Vagina (tissue), 2 donors: ENCODE measurements around the gene PLXNA1.

ENCODE experiments used
- POLR2A ChIP-seq, 2 donors: fragments of 450-650 bp; IDR thresholded peaks; one replicate each; pipeline ENCODE4 v1.6.1; 2017; ENCODE audit warnings: antibody characterized with exemption in 2 of 2, mild to moderate bottlenecking in 2 of 2, moderate library complexity in 2 of 2
- POLR2AphosphoS5 ChIP-seq, 2 donors: sonication (generic); formaldehyde crosslinking; IDR thresholded peaks; one replicate each; pipeline ENCODE4 v1.9.0; 2017; ENCODE audit warnings: antibody characterized with exemption in 2 of 2, mild to moderate bottlenecking in 2 of 2, low read depth in 1 of 2; ENCODE audit not compliant: insufficient read depth in 1 of 2
- TF ChIP-seq, protein P1 (sequence below), 3 experiments: fragments of 450-650 bp in 2 of 3; fragments of 200-600 bp in 1 of 3; sonication (generic) in 1 of 3; IDR thresholded peaks; one replicate each; pipeline ENCODE4 v1.5.1; 2017 to 2019; ENCODE audit warnings: antibody characterized with exemption in 3 of 3, mild to moderate bottlenecking in 2 of 3, moderate library complexity in 2 of 3

DNA sequence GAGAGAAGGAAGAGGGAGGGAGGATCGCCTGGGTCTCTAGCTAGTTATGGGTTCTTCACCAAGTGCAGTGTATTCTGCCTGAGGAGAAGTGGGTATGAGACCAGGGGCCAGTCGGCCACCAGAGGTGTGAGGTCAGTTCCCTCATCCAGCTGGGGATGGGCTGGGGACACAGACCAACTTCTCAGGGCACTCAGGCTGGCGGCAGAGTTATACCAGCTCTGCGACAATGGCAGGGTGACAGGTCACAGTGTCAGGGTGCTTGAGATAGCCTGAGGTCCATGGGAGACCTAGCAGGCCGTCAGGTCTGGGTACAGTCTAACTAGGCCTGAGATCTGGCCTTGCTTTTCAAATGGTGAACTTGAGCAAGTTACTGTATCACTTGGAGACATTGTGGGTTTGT is 31.4 kb upstream of the PLXNA1 start:
- TF ChIP-seq POLR2A (IDR thresholded peaks at IDR 0.05): no peak
- TF ChIP-seq, protein P1, sequence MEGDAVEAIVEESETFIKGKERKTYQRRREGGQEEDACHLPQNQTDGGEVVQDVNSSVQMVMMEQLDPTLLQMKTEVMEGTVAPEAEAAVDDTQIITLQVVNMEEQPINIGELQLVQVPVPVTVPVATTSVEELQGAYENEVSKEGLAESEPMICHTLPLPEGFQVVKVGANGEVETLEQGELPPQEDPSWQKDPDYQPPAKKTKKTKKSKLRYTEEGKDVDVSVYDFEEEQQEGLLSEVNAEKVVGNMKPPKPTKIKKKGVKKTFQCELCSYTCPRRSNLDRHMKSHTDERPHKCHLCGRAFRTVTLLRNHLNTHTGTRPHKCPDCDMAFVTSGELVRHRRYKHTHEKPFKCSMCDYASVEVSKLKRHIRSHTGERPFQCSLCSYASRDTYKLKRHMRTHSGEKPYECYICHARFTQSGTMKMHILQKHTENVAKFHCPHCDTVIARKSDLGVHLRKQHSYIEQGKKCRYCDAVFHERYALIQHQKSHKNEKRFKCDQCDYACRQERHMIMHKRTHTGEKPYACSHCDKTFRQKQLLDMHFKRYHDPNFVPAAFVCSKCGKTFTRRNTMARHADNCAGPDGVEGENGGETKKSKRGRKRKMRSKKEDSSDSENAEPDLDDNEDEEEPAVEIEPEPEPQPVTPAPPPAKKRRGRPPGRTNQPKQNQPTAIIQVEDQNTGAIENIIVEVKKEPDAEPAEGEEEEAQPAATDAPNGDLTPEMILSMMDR (IDR thresholded peaks at IDR 0.05): no peak
- TF ChIP-seq POLR2AphosphoS5 (IDR thresholded peaks at IDR 0.05; ENCODE audit: insufficient read depth in 1 of 2, low read depth in 1 of 2): no peak
